HG03442 (cell line): ENCODE results near the gene TFAM.

Experiments used
- ATAC-seq: cut with Tn5 transposase; IDR thresholded peaks from one replicate; pipeline ENCODE4 v1.9.1; 2021; ENCODE audit warnings: mild to moderate bottlenecking, moderate library complexity; ENCODE audit not compliant: unreplicated experiment

The TFAM gene

GRCh38 chr10:58431903-58432302 lies 46.7 kb downstream of the TFAM start:
- no peak for ATAC-seq

GRCh38 chr10:58433066-58433465 lies 47.9 kb downstream of the TFAM start:
- no peak for ATAC-seq

- no peak for ATAC-seq
These were observed 48.4 kb downstream of the TFAM start for GRCh38 chr10:58433571-58433970.

- ATAC-seq = no peak
These were observed 50.2 kb downstream of the TFAM start for GRCh38 chr10:58435297-58435985.

- no peak for ATAC-seq
These were observed 50.9 kb downstream of the TFAM start for GRCh38 chr10:58436071-58436470.

GRCh38 chr10:58438340-58438871 lies 53.2 kb downstream of the TFAM start:
- no peak for ATAC-seq

- ATAC-seq = no peak
These were observed 53.8 kb downstream of the TFAM start for GRCh38 chr10:58438986-58439385.

- no peak for ATAC-seq
These were observed 54.6 kb downstream of the TFAM start for GRCh38 chr10:58439632-58440364.

- no peak for ATAC-seq
These were observed 55.3 kb downstream of the TFAM start for GRCh38 chr10:58440484-58440883.

- no peak for ATAC-seq
These were observed 59.1 kb downstream of the TFAM start for GRCh38 chr10:58444321-58444720.

GRCh38 chr10:58444876-58445275 lies 59.7 kb downstream of the TFAM start:
- no peak for ATAC-seq

- no peak for ATAC-seq
These were observed 63.1 kb downstream of the TFAM start for GRCh38 chr10:58448121-58448935.
